Kidney capillary endothelial cell (primary cell): ENCODE measurements around the gene PCDH1.
"Not testable (repeated sequence)": the region's sequence is repeated elsewhere in the genome, so short reads cannot be mapped to it uniquely, and the experiment has no call there.

Experiments used
- DNase-seq: peaks from one replicate; pipeline ENCODE4 v3.0.0-alpha.2; 2018; ENCODE audit warnings: low spot score

The PCDH1 gene

DNA sequence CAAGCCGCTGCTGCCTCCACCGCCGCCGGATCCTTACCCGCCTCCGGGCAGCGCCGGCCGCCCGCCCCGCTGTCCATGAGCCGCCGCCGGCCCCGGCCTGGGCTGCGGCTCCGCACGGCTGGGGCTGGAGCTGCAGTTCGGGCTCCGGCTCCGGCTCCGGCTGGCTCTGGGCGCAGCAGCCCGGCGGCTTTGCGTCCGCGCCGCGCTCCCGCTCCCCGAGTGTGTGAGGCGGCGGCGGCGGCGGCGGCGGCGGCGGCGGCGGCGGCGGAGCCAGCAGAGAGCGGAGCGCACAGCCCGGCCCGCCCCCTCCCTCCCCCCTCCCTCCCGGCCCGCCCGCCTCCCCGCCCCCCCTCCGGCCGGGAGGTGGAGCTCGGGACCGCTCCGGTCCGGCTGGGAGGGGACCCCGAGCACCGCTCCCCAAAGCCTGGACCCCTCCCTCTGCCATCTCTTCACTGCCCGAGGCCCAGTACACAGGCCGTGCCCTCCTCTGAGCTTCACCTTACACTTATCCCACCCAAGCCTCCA lies at the start of gene PCDH1:
TSS of gene PCDH1 (minus strand) at position 225 of the 525 bp plus-strand sequence. CDS start at position 77, 148 bp downstream.
- DNase-seq, result no peak

DNA sequence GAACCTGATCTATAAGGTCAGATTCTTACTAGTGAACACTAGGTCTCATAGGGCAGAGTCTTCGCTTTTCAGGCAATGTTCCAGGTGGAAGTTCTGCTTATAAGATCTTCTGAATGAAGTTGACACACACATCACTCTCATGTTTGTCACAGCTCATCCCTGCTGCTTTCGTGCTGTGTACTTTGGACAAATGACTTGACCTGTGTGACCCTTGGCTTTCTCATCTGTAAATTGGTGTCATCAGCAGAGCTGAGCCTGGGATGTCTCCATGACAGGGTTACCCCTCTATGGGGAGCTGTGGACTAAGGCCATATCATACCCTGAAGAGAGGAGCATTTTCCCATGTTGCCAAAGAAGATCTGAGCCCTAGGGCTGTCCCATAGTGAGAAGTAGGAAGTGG lies 48.2 kb upstream of the PCDH1 start:
- DNase-seq, result no peak

DNA sequence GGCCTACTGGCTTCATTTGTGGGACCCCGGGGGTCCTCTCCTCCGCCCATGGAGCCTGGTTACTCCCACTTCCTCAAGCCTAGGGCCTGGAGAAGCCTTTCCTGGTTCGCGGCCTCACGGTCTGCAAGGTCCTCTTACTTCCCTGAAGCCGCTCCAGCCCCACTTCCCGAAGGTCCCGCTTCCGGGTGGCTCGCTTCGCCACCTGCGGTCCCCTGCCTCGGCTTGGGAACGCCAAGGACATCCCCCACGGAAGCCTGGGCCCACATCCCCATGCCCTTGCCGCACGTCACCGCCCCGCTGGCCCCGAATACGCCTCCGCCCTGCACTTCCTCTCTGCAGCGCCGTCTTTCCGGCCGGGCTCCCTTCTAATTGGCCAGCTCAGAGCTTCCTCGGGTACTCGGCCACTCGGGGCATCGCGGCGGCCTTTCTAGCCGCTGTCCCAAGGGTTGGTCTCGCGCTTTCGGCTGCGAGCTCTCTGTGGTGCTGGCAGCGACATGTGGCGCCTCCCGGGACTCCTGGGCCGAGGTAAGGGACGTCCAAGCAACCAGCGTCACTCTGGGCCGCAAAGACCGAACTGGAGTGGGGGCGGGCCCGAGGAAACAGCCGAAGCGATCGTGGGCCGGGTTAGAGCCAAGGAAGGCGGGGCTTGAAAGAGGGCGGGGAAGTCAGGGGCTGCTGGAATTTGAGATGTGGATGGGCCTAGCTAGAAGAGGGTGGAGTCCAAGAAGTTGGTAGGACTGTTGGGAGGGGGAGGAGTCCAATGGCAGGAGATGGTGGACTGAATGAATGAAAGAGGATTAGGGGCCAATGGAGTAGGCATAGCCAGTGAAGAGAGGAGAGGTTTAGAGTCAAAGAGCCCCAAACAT lies 45.5 kb upstream of the PCDH1 start, which contains the start of gene DELE1:
TSS of gene DELE1 (plus strand) at position 424 of the 866 bp plus-strand sequence. CDS start at position 495, 71 bp downstream.
- DNase-seq, result peak; percentile 93

DNA sequence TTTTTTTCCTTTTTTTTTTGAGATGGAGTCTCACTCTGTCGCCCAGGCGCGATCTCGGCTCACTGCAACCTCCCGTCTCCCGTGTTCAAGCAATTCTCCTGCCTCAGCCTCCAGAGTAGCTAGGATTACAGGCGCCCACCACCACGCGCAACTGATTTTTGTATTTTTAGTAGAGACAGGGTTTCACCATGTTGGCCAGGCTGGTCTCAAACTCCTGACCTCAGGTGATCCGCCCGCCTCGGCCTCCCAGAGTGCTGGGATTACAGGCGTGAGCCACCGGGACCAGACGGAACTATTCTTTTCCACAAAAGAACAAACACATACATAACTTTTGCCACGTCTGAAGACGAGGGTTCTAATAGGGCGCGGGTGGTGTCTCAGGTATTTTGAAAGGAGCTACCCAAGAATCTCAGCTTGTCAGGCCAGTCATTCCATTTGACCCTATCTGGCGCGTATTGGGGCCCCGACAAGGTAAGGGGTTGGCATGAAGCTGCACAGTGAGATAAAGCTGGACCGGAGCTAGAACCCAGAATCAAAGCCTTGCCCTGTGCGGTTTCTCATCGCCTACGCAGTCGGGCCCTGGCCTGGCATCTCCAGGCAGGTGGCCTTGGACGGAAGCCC lies 44.7 kb upstream of the PCDH1 start:
- not testable (repeated sequence) for DNase-seq

DNA sequence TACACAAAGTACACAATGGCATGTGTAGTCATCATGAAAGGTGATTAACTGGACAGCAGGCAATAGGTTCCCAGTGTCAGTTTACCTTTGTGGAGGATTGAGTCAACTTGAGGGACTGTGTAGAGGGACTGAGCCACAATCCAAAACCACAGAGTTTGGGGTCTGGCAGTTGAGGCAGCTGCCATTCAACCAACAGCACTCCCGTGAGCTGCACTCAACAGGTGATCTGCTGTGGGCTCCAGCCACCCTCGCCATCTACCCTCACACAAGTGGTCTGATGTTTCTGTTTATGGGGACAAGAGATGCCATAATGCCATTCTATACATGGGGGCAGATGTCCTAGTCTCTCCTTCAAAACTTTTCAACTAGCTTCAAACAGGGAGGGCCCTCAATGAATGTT lies 42.6 kb upstream of the PCDH1 start:
- DNase-seq, result no peak

DNA sequence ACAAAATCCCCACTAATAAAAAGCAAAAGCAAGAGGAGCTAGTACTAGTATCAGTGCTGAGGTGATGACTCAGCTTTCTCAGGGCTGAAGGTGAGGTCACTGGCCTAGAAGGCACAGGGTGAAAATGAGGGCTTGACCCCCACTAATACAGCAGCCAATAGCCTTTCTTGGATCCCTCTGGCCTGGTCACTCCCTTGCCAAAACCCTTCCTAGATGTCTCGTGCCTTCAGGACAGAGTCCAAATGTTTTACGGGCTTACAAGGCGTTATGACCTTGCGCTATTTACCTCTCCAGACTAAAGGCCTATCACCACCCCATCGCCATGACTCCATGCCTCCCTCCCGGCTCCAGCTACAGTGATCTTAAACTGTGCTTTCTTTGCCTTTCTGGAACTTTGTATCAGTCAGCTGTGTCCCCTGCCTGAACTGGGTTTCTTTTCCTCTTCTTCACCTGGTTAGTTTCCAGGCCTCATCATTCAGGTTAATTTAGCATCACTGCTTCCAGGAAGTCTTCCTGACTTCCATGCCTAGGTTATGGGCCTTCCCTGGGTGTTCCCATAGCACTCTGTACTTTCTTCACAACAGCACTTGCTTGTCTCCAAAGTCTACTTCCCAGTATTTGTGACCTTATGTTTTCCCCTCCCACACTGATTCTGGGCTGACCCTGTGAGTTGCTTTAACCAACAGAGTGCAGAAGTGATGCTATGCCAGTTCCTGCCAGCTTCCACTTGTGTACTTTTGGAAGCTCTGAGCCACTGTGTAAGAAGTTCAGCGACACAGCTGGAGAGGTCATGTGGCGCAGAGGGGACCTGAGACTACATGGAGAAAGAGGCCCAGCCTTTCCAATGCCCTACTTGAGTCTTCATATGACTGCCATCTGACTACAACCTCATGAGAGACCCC lies 41.3 kb upstream of the PCDH1 start:
- DNase-seq, result no peak

DNA sequence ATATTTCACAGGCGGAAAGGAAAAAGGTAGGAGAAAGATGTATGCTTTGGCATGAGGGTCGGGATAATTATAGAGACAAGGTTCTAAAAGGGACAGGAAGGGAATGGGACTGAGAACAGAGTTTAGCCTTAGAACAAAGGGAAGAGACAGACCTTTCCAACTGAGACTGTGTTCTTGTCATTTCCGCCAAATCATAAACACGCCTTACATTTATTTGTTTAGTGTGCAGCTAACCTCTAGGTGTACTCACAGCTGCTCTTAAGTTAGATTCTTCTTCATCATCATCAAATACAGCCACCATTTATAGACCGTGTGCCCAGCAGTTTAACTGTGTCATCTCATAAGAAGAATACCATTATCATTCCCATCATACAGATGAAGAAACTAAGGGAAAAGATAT lies 39.5 kb upstream of the PCDH1 start:
- no peak for DNase-seq

DNA sequence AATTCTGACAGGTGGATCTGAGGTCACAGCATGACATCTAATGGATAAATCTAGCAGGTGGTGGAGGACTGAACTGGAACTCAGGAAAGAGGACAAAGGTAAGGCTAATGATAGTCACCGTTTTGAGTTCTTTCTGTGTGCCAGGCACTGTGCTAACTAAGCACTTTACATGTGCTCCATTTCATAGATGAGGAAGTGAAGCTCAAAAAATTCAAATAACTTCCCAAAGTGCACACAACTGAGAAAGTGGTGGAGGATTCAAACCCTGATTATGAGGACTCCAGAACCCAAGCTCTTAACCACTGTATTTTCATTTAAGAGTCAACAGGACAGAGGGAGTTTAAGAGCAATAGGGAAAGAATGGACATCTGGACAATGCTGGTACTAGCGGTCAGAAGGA lies 38.3 kb upstream of the PCDH1 start:
- DNase-seq, result no peak

DNA sequence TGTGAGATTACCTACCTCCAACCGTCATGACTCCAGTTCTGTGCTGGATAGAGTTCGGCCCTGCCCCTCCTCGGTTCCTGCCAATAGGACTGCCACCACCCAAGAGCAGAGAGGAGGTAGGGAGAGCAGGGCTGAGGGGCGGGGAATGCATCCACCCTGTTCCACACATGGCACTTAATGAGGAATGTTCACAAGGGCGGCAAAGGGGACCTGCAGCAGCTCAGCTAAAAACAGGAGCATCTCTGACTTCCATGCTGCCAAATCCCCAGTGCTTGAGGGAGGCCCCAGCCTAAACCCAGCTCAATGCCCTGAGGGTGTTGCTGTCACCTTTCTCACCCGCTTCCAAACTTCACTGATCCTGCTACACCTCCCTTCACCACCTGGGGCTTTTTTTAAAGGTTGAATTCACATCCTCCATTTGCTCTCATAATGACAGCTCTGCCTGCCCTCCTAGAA lies 37.7 kb upstream of the PCDH1 start:
- no peak for DNase-seq

DNA sequence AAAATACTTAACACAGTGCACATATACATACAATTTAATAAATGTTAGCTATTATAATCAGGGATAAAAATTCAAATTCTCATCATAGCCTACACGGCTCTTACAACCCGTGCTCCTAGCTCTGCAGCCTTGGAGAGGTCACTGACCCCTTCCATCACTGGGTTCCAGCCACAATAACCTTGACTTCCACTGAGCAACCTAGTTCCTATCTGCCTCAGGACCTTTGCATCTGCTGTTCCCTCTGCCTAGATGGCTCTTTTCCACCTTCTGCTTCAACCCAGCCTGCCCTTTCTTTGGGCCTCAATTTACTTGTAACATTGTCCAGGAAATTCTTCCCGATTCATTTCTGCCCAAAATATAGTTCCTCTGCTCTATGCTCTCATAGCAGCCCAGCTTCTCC lies 36.6 kb upstream of the PCDH1 start:
- no peak for DNase-seq

DNA sequence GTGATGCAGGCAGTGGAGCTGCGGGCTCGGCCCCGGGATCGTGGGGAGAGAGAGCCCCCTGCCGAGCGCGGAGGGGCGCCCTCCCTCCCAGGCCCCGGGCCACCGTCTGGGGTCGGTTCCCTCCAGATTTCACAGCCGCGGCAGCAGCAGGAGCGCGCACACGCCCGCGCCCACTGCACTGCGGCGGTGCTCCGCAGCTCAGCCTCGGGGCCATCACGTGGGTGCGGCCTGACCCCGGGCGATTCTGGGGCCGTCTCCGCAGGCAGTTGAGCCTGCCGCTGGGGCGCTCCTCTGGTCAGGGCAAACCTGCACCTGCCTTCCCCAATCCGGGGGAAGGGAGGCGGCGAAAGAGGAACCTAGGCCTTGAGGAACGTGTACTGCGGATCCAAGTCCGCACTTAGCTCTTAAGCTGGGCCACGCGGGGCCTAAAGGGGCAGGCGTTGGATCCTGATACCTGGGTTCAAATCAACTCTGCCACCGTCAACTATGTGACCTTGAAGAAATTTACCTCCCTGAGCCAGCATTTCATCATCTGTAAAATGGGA lies 36.1 kb upstream of the PCDH1 start:
- no peak for DNase-seq

DNA sequence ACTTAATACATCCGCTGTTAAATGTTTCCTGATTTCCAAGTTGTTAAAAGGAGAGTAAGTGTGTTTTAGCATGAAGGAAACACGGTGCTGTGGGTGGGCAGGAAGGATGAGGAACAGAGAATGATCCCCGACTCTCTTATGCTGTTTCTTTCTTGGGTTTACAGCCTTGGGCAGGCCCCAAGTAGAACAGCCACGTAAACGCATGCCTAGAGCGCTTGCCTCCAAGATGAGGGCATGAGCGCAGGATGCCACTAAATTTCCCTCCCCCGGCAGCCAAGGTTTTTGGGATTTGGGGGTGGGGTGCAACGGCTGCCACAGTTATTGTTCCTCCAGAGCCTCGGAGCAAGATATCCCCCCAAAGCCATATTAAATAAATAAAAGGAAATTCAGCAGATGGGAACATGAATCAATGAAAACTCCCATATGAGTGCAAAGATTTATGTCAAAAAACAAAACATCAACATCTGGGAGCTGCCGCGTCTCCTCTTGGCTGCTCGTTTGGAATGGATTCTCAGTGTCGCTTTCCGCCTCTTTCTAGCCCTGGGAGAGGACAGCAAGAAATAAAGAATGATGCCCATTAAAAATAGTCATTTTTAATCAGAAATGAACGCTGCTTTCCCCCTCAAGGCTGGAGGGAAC lies 35.5 kb upstream of the PCDH1 start:
- DNase-seq, result no peak

DNA sequence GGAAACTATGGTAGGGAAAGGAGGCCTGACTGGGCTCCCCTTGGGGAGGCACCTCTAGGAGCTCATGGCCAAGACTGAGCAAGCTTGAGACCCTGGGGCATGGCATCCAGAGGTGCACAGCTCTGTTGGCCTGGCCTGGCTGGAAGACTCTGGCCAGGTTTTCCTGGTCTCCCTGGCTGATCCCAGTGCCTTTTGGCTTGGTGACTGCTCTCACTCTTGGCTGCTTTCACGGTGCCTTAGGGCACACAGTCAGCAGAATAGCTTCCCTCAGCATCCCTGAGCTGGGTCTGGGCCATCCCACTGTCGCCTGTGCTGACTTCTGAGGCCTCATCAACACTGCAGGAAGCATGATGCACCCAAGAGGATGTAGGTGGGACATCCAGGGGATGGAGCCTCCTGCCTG lies 32.1 kb upstream of the PCDH1 start:
- peak; percentile 84 for DNase-seq

DNA sequence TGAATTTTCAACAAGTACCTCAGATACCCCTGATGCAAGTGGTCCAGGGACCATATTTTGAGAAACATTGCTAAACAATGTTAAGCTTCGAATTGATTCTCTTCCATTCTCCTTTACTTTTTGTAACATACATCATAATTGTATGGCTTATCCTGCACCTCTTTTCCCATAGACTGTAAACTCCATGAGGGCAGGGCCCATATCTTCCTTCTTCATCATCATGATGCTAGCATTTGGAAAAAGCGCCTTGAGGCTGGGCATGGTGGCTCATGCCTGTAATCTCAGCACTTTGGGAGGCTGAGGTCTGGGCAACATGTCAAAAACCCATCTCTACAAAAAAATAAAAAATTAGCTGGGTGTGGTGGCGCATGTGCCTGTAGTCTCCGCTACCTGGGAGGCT lies 31.0 kb upstream of the PCDH1 start:
- DNase-seq, result no peak

DNA sequence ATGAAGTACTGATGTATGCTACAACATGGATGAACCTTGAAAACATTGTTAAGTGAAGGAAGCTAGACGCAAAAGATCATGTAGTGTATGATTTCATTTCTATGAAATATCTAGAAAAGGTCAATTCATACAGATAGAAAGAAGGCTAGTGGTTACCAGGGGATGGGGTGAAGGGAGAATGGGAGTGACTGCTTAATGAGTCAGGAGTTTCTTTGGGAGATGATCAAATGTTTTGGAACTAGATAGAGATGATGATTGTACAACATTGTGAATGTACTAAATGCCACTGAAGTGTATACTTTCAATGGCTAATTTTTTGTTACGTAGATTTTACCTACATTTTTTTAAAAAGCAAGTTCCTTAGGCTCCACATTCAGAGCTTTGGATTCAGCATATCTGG lies 30.6 kb upstream of the PCDH1 start:
- DNase-seq, result no peak

DNA sequence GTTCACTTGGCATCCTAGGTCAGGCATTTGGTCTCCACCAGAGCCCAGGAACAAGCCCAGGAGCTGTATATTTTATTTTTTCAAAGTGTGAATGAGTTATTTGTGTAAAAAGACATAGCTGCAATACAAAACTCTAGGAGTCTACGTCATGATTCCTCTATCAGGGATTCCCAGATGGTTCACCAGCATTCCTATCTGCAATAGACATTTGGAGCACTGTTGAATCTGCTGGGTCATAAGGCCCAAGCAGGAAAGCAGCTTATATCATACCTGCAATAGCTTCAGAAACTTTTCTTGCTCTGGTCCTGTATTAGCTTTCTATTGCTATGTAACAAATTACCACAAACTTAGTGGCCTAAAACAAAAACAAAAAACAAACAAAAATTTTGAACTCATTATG lies 28.8 kb upstream of the PCDH1 start:
- DNase-seq, result no peak

DNA sequence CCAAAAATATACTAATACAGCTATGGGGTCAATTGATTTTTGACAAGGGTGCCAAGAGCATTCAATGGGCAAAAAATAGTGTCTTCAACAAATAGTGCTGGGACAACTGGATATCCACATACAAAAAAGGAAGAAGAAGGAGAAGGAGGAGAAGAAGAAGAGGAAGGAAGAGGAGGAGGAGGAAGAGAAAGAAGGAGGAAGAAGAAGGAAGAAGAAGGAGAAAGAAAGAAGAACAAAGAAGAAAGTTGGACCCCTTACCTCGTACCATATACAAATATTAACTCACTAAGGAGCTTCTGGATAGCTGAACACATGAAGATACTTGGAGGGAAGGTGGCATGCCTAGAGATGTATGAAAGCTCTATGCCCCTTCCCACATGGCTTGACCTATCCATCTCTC lies 28.3 kb upstream of the PCDH1 start:
- DNase-seq, result no peak

DNA sequence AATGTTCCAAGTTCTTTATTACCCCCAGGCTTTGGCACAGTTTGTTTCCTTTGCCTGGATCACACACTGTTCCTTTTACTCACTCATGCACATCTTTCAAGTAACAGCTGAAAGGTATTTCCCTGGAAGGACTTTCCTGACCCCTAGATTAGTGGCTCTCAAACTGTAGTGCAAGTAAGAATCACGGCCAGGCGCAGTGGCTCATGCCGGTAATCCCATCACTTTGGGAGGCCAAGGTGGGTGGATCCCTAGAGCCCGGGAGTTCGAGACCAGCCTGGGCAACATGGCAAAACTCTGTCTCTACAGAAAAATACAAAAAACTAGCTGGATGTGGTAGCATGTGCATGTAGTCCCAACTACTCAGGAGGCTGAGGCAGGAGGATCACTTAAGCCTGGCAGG lies 26.3 kb upstream of the PCDH1 start:
- DNase-seq, result no peak

DNA sequence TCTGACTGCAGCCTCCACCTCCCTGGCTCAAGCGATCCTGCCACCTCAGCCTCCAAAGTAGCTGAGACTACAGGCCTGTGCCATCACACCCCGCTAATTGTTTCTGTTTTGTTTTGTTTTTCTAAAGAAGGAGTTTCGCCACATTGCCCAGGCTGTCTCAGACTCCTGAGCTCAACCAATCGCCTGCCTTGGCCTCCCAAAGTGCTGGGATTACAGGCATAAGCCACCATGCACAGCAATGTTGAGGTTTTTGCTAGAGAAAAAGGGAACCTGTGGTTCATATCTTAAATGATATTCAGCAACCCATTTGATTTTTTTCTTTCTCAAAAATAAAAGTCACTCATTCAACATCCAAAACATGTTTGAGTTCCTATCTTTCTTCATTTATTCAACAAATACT lies 25.1 kb upstream of the PCDH1 start:
- DNase-seq, result no peak

DNA sequence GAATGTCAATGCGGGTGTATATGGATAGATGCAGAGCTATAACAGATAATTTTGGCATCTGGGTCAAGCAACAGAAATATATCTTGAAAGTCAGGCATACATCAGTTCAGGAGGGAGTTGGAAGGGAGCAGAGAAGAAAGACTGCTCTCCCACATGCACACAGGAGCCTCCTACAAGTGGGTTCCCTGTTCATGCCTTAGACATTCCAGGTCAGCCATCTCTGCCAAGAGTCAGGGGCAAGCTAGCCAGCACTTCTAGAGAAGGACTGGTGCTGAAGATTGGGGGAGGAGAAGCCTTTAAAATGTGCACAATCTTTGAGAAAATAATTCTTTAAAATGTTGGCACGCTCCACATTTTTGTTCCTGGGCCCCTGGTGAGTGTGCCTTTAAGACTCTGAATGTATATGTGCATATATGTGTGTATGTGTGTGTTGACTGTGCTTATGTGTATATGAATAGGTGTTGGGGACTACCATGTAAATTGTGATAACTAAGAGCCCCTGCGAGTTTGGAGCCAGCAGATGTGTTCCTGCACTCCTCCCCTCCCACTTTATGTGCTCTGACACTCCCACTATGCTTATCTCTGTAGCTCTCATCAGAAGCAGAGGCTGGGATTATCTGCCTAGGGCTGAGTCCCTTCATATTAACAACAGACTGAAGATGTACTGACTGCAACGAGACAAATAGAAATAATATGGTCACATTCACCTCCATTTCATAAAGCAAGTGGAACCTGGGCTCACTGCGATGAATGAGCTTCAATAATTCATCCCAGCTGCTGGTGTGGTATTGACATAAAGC lies 24.0 kb upstream of the PCDH1 start:
- DNase-seq, result no peak
